OCI-M2 (cell line): ENCODE results near the gene ABHD18.
"Not testable (repeated sequence)": the region's sequence is repeated elsewhere in the genome, so short reads cannot be mapped to it uniquely, and the experiment has no call there.

ENCODE experiments used
- DNase-seq: peaks from one replicate; lab custom pipeline; 2025; ENCODE audit not compliant: unreplicated experiment; lab: John Stamatoyannopoulos, UW

ABHD18 gene

GRCh38 chr4:128061566-128062536, 96.6 kb downstream of the ABHD18 start:
- DNase-seq = no peak

DNA sequence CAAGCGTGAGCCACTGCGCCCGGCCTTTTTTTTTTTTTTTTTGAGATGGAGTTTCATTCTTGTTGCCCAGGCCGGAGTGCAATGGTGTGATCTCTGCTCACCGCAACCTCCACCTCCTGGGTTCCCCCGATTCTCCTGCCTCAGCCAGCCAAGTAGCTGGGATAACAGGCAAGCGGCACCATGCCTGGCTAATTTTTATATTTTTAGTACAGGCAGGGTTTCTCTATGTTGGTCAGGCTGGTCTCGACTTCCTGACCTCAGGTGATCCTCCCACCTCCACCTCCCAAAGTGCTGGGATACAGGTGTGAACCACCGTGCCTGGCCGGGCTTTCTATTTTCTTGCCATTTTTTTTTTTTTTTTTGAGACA, 101.2 kb downstream of the ABHD18 start:
- not testable (repeated sequence) for DNase-seq

GRCh38 chr4:128068918-128069317, 103.7 kb downstream of the ABHD18 start:
- DNase-seq = no peak

GRCh38 chr4:128076464-128076863, 111.3 kb downstream of the ABHD18 start:
- no peak for DNase-seq
